GM10266 (cell line): Measurements from ENCODE around the gene SMARCC1.

ENCODE experiments used
- DNase-seq: peaks from one replicate; pipeline ENCODE4 v3.0.0; 2012; ENCODE audit errors: extremely low spot score
- TF ChIP-seq, protein P1 (sequence below): IDR thresholded peaks from 2 replicates; pipeline ENCODE4 v1.5.1; 2012; ENCODE audit warnings: mild to moderate bottlenecking, low read depth; ENCODE audit not compliant: control insufficient read depth, insufficient read depth; ENCODE audit errors: missing control alignments

The SMARCC1 gene

GRCh38 chr3:47803480-47804025, 21.9 kb upstream of the SMARCC1 start:
- no peak for DNase-seq
- TF ChIP-seq, protein P1, sequence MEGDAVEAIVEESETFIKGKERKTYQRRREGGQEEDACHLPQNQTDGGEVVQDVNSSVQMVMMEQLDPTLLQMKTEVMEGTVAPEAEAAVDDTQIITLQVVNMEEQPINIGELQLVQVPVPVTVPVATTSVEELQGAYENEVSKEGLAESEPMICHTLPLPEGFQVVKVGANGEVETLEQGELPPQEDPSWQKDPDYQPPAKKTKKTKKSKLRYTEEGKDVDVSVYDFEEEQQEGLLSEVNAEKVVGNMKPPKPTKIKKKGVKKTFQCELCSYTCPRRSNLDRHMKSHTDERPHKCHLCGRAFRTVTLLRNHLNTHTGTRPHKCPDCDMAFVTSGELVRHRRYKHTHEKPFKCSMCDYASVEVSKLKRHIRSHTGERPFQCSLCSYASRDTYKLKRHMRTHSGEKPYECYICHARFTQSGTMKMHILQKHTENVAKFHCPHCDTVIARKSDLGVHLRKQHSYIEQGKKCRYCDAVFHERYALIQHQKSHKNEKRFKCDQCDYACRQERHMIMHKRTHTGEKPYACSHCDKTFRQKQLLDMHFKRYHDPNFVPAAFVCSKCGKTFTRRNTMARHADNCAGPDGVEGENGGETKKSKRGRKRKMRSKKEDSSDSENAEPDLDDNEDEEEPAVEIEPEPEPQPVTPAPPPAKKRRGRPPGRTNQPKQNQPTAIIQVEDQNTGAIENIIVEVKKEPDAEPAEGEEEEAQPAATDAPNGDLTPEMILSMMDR = no peak

GRCh38 chr3:47802734-47803479, 21.2 kb upstream of the SMARCC1 start, which contains the start of gene DHX30:
Gene DHX30, plus strand, starts transcription at chr3:47803138. Its CDS starts 7,546 bp downstream, at chr3:47810684.
- TF ChIP-seq, protein P1 = no peak
- peak; percentile 95 for DNase-seq

GRCh38 chr3:47799733-47800132, 18.0 kb upstream of the SMARCC1 start:
- TF ChIP-seq, protein P1 = peak; percentile 40
- peak; percentile 30 for DNase-seq

DNA sequence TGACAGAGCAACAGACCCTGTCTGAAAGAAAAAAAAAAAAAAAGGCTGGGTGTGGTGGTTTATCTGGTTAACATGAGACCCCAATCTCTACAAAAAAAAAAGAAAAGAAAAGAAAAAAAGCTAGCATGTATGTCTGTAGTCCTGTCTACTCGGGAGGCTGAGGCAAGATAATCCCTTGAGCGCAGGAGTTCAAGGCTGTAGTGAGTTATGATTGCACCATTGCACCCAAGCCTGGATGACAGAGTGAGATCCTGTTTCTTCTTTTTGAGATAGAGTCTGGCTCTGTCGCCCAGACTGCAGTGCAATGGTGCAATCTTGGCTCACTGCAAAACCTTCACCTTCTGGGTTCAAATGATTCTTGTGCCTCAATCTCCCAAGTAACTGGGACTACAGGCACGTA, 12.9 kb upstream of the SMARCC1 start:
- DNase-seq = no peak
- TF ChIP-seq, protein P1 = no peak

GRCh38 chr3:47792699-47793098, 11.0 kb upstream of the SMARCC1 start:
- DNase-seq = no peak
- TF ChIP-seq, protein P1 = no peak

GRCh38 chr3:47791193-47791855, 9.6 kb upstream of the SMARCC1 start:
- TF ChIP-seq, protein P1 = no peak
- DNase-seq = no peak

DNA sequence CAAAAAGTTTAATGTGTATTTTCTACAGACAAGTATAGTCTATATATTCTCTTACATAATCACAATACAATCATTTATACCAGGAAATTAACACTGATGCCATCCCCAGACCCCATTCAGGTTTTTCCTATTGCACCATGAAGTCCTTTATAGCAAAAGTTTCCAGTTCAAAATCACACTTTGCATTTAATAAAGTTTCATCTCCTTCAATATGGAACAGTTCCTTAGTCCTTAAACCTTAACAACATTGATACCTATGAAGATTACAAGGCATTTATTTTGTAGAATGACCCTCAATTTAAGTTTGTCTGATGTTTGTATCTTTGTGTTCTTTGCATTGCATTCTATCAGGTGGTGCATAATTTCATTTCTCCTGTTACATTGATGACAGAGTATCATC, 2.0 kb upstream of the SMARCC1 start:
- DNase-seq = no peak
- TF ChIP-seq, protein P1 = no peak
